Ovary (tissue), 9 donors: ENCODE measurements around the gene LIN28B. TPM values are rescaled to one million over a fixed set of nuclear protein-coding genes. Genes with fewer than 3 reads are reported as not detected.
"Not testable (repeated sequence)": the region's sequence is repeated elsewhere in the genome, so short reads cannot be mapped to it uniquely, and the experiment has no call there.

ENCODE experiments used
- DNase-seq, 5 donors: peaks; one replicate each; pipeline ENCODE4 v3.0.0-alpha.2; 2019 to 2020
- H3K27ac ChIP-seq, 2 donors: fragments of 200-600 bp; one replicate each; pipeline versions ENCODE4 v1.5.1 to v1.8.0; 2019 to 2022
- H3K27me3 ChIP-seq: fragments of 200-600 bp; one replicate; pipeline ENCODE4 v1.8.0; 2022
- H3K36me3 ChIP-seq: fragments of 200-600 bp; sonication (generic); one replicate; pipeline ENCODE4 v1.5.1; 2019
- H3K4me1 ChIP-seq: one replicate; pipeline ENCODE4 v1.8.1; 2013; ENCODE audit warnings: mild to moderate bottlenecking, moderate library complexity; ENCODE audit not compliant: insufficient read depth
- H3K4me3 ChIP-seq: fragments of 200-600 bp; sonication (generic); one replicate; pipeline ENCODE4 v1.5.1; 2017
- H3K9me3 ChIP-seq, 2 donors: fragments of 200-600 bp in 1 of 2; sonication (generic) in 1 of 2; one replicate each; pipeline versions ENCODE4 v1.5.1 to v1.8.1; 2013 to 2019; ENCODE audit warnings: mild to moderate bottlenecking in 1 of 2, moderate library complexity in 1 of 2
- CTCF ChIP-seq, 3 donors: fragments of 450-650 bp in 2 of 3; fragments of 200-600 bp in 1 of 3; IDR thresholded peaks; one replicate each; pipeline versions ENCODE4 v1.5.1 to v1.8.0; 2016 to 2022; ENCODE audit warnings: antibody characterized with exemption in 3 of 3, mild to moderate bottlenecking in 1 of 3
- EP300 ChIP-seq: sonication (generic); formaldehyde crosslinking; IDR thresholded peaks from one replicate; pipeline ENCODE4 v1.6.1; 2017; ENCODE audit warnings: antibody characterized with exemption
- POLR2A ChIP-seq: fragments of 450-650 bp; IDR thresholded peaks from one replicate; pipeline ENCODE4 v1.6.1; 2017; ENCODE audit warnings: antibody characterized with exemption, mild to moderate bottlenecking, moderate library complexity
- WGBS, 3 donors: extraction: QIAGEN DNeasy Blood & Tissue Kit in 1 of 3; methylation state at CpG; one replicate each; pipeline versions ENCODE4 v1.1.5 to v1.1.7; 2013 to 2017; 5-methylcytosine and 5-hydroxymethylcytosine counted together
- intact Hi-C, 4 donors: fragments of 100-400 bp; cut with DNase I; formaldehyde crosslinking; loops; one replicate each; pipeline versions ENCODE4 v1.11.0 to v1.15.1; 2022 to 2023
- polyA plus RNA-seq, 2 donors: library from polyadenylated mRNA; stranded (reverse); fragments of 200-250 nt in 1 of 2; fragments of 350-450 nt in 1 of 2; fragmentation: Illumina TruSeq in 1 of 2; extraction: RNeasy Lipid Tissue Mini Kit (QIAGEN cat#74804) in 1 of 2; gene quantifications; one replicate each; pipeline ENCODE4 v1.2.3, GENCODE V29; 2013 to 2014
- total RNA-seq, 7 donors: library from RNA; depleted of rRNA in 2 of 7; stranded (reverse); fragments of >200 nt in 2 of 7; fragmentation: NEBNext Ultra II Directional in 3 of 7; extraction: Animal tissue kit (Norgen Biotek cat#: 25700) in 3 of 7; gene quantifications; one replicate each; pipeline versions ENCODE4 v1.1.0 to v1.2.4, GENCODE V29; 2016 to 2023
- donor health status: DM: no; HTN: no; CAD: no; lungs with moderate emphysema.
- donor health status: DM: no; HTN: no; CAD: no.
- donor health status: Bipolar disorder and iron deficiency.
- donor health status: DM: yes; HTN: yes; CAD: no.
- donor health status: DM: no; HTN: no; CAD: no.
- donor health status: DM: yes; HTN: yes; CAD: no.

LIN28B gene
- total and polyA plus RNA-seq, 9 donors, result 0.15 TPM; not detected in 8

DNA sequence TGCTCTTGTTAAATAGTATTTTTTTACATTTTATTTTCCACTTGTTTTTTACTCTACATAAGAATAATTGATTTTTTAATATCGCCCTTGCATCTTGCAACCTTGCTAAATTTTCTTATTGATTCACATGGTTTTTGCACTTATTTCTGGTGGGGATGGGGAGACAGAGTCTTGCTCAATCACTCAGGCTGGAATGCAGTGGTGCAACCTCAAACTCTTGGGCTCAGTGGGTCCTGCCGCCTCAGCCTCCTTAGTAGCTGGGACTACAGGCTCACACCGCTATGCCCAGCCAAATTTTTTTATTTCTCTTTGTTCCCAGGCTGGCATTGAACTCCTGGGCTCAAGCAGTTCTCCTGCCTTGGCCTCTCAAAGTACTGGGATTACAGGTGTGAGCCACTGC lies 30.3 kb downstream of the LIN28B start:
- intact Hi-C loops, result no loop called here
- WGBS, 3 donors, result 93 to 95% (median 95%) methylated on average over 3 of the region's 3 CpGs
- no peak for DNase-seq
- TF ChIP-seq EP300 (no peak), CTCF (IDR thresholded peaks at IDR 0.05) (no peak), POLR2A (no peak)
- no peaks in the 10 kb centered on the region for H3K9me3 ChIP-seq
- no peaks in the 10 kb centered on the region for H3K27me3 ChIP-seq
- no peaks in the 10 kb centered on the region for H3K36me3 ChIP-seq
- no peak overlapping the region for H3K4me3 ChIP-seq
- H3K27ac ChIP-seq, result no peak overlapping the region
- H3K4me1 ChIP-seq, result no peaks in the 10 kb centered on the region

DNA sequence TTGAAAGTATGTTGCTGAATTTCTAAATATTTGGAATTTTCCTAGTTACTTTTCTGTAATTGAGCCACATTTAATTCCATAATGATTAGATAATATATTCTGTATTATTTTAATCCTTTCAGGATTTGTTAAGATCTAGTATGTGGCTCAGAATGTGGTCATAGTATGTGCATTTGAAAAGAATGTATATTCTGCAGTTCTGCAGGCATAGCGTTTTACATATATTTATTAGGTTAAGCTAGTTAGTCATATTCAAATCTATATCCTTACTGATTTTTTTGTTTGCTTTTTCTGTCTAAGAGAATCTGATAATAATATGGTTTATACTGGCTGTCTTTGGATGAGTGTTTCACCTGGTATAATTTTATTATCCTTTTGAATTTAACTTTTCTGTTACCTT lies 33.2 kb downstream of the LIN28B start:
- WGBS, 3 donors, result 88 to 93% (median 91%) methylated on average over 1 of the region's 1 CpG
- TF ChIP-seq CTCF (IDR thresholded peaks at IDR 0.05) (no peak), EP300 (no peak), POLR2A (no peak)
- Histone ChIP-seq H3K27me3 (no peaks in the 10 kb centered on the region), H3K4me1 (no peaks in the 10 kb centered on the region), H3K27ac (no peak overlapping the region), H3K36me3 (no peaks in the 10 kb centered on the region), H3K4me3 (no peak overlapping the region), H3K9me3 (no peaks in the 10 kb centered on the region)
- intact Hi-C loops, result loop anchor here in 2 of 4 donors (10.0 kb wide), 2 partner anchors 85 to 415 kb away; partner anchors contain the start of gene PREP (in 1 of the 2)
- no peak for DNase-seq

DNA sequence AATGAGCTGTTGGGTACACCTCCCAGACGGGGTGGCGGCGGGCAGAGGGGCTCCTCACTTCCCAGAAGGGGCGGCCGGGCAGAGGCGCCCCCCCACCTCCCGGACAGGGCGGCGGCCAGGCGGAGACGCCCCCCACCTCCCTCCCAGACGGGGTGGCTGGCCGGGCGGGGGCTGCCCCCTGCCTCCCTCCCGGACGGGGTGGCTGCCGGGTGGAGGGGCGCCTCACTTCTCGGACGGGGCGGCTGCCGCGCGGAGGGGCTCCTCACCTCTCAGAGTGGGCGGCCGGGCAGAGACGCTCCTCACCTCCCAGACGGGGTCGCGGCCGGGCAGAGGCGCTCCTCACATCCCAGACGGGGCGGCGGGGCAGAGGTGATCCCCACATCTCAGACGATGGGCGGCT lies 34.2 kb downstream of the LIN28B start:
- H3K27ac ChIP-seq, H3K27me3 ChIP-seq, H3K9me3 ChIP-seq, DNase-seq, H3K4me3 ChIP-seq, H3K36me3 ChIP-seq, H3K4me1 ChIP-seq: not testable (repeated sequence)
- WGBS, 3 donors, result 95 to 96% (median 96%) methylated on average over 30 to 37 of the region's 37 CpGs
- intact Hi-C loops, result loop anchor here in 2 of 4 donors (10.0 kb wide), 2 partner anchors 84 to 414 kb away; partner anchors contain the start of gene PREP (in 1 of the 2)

DNA sequence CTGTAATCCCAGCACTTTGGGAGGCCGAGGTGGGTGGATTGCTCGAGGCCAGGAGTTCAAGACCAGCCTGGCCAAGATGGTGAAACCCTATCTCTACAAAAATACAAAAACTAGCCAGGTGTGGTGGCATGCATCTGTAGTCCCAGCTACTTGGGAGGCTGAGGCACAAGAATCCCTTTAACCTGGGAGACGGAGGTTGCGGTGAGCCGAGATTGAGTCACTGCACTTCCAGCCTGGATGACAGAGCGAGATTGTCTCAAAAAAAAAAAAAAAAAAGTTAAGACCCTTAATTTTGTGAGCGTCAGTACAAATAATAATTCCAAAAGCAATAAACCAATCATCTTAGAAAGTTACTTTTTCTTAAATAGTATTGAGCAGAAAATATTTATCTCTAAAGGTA lies 36.7 kb downstream of the LIN28B start:
- H3K4me1 ChIP-seq, H3K27ac ChIP-seq, H3K9me3 ChIP-seq, H3K27me3 ChIP-seq, H3K4me3 ChIP-seq, DNase-seq, H3K36me3 ChIP-seq: not testable (repeated sequence)
- intact Hi-C loops, result loop anchor here in 2 of 4 donors (10.0 kb wide), 2 partner anchors 81 to 411 kb away; partner anchors contain the start of gene PREP (in 1 of the 2)
- WGBS, 3 donors, result 90 to 93% (median 93%) methylated on average over 7 of the region's 7 CpGs

DNA sequence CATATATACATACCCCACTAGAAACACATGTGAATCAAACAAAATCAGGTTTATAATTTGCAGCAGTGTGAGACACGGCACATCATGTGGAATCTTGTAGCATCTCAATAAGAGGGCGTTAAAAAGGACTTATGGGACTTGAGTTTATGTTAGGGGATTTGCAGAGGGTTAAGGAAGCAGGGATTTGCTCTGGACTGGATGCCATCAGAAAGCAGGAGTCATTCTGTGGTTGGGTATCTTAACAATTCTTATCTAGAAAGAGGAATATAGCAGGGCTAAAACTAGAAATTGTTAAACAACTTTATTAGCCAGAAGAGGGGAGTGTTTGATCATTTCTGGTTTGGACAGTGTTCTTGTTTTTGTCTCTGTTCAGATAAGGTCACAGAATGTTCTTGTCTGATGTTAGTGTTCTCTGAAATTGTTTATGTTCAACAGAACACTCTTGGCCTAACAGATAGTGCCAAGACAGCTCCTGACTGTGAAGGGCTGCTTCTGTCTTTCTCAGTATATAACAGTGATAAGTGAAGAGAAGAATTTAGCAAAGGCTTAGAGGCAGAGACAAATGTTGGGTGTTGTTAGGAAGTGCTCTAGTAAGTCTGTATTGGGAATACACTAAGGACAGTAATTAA lies 39.2 kb downstream of the LIN28B start:
- peak in 1 of 5 donors; percentile 13 for DNase-seq
- TF ChIP-seq POLR2A (no peak), CTCF (IDR thresholded peaks at IDR 0.05) (peak in 1 of 3 donors; percentile 25)
- Histone ChIP-seq H3K27ac (no peak overlapping the region), H3K4me1 (peaks cover 1% of the 10 kb centered on the region), H3K27me3 (peaks cover 2% of the 10 kb centered on the region), H3K36me3 (no peaks in the 10 kb centered on the region), H3K4me3 (no peak overlapping the region), H3K9me3 (no peaks in the 10 kb centered on the region)
- intact Hi-C loops, result loop anchor here in 2 of 4 donors (10.0 kb wide), 2 partner anchors 79 to 409 kb away; partner anchors contain the start of gene PREP (in 1 of the 2)
- WGBS, 3 donors, result 29 to 48% (median 35%) methylated on average over 2 of the region's 2 CpGs
